Fibroblast of lung (primary cell): ENCODE measurements around the gene CFAP73. TPM values are rescaled to one million over a fixed set of nuclear protein-coding genes. Genes with fewer than 3 reads are reported as not detected.
"Not testable (repeated sequence)": the region's sequence is repeated elsewhere in the genome, so short reads cannot be mapped to it uniquely, and the experiment has no call there.

ENCODE experiments used
- DNase-seq, 2 donors: peaks; one replicate each; pipeline versions ENCODE4 v3.0.0 to v3.0.0-alpha.2; 2010; ENCODE audit warnings: low read depth in 2 of 2
- H2AFZ ChIP-seq: 2 replicates; pipeline ENCODE4 v1.5.1; 2012; ENCODE audit warnings: low read length, control low read depth, inconsistent platforms
- H3K27ac ChIP-seq: 2 replicates; pipeline ENCODE4 v1.5.1; 2011; ENCODE audit warnings: low read length, control low read depth; ENCODE audit not compliant: insufficient read depth
- H3K27me3 ChIP-seq: 2 replicates; pipeline ENCODE4 v1.5.1; 2011; ENCODE audit warnings: mild to moderate bottlenecking, low read length; ENCODE audit not compliant: control insufficient read depth, insufficient read depth
- H3K36me3 ChIP-seq: 2 replicates; pipeline ENCODE4 v1.5.1; 2011; ENCODE audit warnings: low read length; ENCODE audit not compliant: control insufficient read depth, insufficient read depth
- H3K4me1 ChIP-seq: 2 replicates; pipeline ENCODE4 v1.5.1; 2011; ENCODE audit warnings: low read length; ENCODE audit not compliant: control insufficient read depth, insufficient read depth; ENCODE audit errors: extremely low read depth
- H3K4me2 ChIP-seq: 2 replicates; pipeline ENCODE4 v1.5.1; 2011; ENCODE audit warnings: low read length, control low read depth; ENCODE audit not compliant: insufficient read depth; ENCODE audit errors: extremely low read depth
- H3K4me3 ChIP-seq, 4 experiments: fragments of 200-600 bp in 1 of 4; sonication (generic) in 1 of 4; replicated peaks in 1 of 4; 2 replicates each; pipeline ENCODE4 v1.5.1; 2011 to 2016; ENCODE audit warnings: low read length in 4 of 4, low read depth in 3 of 4, mild to moderate bottlenecking in 3 of 4, control low read depth in 2 of 4, inconsistent platforms in 1 of 4, mixed read lengths in 1 of 4; ENCODE audit not compliant: insufficient read depth in 1 of 4; ENCODE audit errors: control extremely low read depth in 1 of 4
- H3K79me2 ChIP-seq: 2 replicates; pipeline ENCODE4 v1.5.1; 2012; ENCODE audit warnings: mild to moderate bottlenecking, low read length, inconsistent platforms; ENCODE audit not compliant: control insufficient read depth, insufficient read depth
- H3K9ac ChIP-seq: 2 replicates; pipeline ENCODE4 v1.5.1; 2011; ENCODE audit warnings: mild to moderate bottlenecking, low read length, control low read depth; ENCODE audit not compliant: insufficient read depth
- H3K9me3 ChIP-seq: 2 replicates; pipeline ENCODE4 v1.5.1; 2012; ENCODE audit warnings: low read depth, low read length; ENCODE audit not compliant: control insufficient read depth, insufficient read depth
- H4K20me1 ChIP-seq: 2 replicates; pipeline ENCODE4 v1.5.1; 2011; ENCODE audit warnings: low read length; ENCODE audit not compliant: control insufficient read depth, insufficient read depth; ENCODE audit errors: extremely low read depth
- EZH2 ChIP-seq: IDR thresholded peaks from 2 replicates; pipeline ENCODE4 v1.5.1; 2012; ENCODE audit warnings: low read length, control low read depth, mild to moderate bottlenecking; ENCODE audit errors: missing control alignments
- polyA plus RNA-seq, 2 donors: library from polyadenylated mRNA; depleted of rRNA in 1 of 2; stranded (reverse) in 1 of 2; unstranded in 1 of 2; fragments of >200 nt; gene quantifications; 2 replicates each; pipeline ENCODE4 v1.2.1, GENCODE V29; 2011 to 2012; ENCODE audit warnings: missing spikeins in 1 of 2
- total RNA-seq: library from RNA; depleted of rRNA; stranded (reverse); fragments of >200 nt; gene quantifications from 2 replicates; pipeline ENCODE4 v1.2.1, GENCODE V29; 2014
- TF ChIP-seq, protein P1 (sequence below), 2 donors: IDR thresholded peaks in 1 of 2; conservative IDR thresholded peaks in 1 of 2; 1 replicate in 1 of 2; 2 replicates in 1 of 2; pipeline ENCODE4 v1.5.1; 2011 to 2012; ENCODE audit warnings: low read length in 2 of 2, control low read depth in 1 of 2, inconsistent platforms in 1 of 2, low read depth in 1 of 2, mild to moderate bottlenecking in 1 of 2

CFAP73 gene
- total and polyA plus RNA-seq, 2 donors (not counting 1 experiment from before 2014, with no cell fraction given) = not detected

DNA sequence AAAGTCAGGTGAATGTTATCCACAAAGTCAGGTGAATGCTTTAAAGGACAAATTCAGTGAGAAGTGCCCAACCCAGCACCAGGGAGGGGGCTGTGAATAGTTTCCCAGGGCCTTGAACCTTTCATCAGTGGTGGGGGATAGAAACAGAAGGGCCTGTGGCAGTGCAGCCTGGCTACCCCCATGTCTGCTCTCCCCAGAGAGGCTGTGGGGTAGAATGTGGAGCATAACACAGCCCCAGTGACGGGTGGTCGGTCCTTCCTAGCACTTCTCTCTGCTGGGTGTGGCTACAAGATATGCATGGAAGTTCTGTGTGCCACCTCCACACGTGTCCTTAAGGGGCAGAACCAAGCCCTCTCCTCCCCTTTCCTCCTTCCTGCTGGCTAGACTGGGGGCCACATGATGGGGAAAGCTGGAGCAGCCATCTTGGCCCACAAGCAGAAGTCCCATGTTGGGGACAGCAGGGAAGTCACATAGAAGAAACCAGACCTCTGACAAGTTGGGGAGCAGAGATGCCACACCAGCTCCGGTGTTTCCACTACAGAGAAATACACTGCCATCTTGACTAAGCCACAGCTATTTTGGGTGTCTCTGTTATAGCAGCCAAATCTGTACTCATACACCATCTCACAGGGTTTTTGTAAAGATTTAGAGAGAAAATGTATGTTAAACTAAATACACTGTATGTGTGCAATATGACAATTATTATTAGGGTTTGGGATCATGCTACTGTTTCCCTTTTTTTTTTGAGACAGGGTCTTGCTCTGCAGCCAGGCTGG, 53.0 kb downstream of the CFAP73 start:
- no peak for DNase-seq
- Histone ChIP-seq H3K4me1 (no peaks in the 10 kb centered on the region), H3K4me3 (no peak overlapping the region), H2AFZ (no peak overlapping the region), H3K79me2 (no peaks in the 10 kb centered on the region), H3K9ac (no peak overlapping the region), H3K9me3 (no peaks in the 10 kb centered on the region), H3K4me2 (no peak overlapping the region), H3K27me3 (no peaks in the 10 kb centered on the region), H4K20me1 (no peaks in the 10 kb centered on the region), H3K36me3 (no peaks in the 10 kb centered on the region), H3K27ac (no peak overlapping the region)
- no peak for TF ChIP-seq EZH2
- TF ChIP-seq, protein P1, sequence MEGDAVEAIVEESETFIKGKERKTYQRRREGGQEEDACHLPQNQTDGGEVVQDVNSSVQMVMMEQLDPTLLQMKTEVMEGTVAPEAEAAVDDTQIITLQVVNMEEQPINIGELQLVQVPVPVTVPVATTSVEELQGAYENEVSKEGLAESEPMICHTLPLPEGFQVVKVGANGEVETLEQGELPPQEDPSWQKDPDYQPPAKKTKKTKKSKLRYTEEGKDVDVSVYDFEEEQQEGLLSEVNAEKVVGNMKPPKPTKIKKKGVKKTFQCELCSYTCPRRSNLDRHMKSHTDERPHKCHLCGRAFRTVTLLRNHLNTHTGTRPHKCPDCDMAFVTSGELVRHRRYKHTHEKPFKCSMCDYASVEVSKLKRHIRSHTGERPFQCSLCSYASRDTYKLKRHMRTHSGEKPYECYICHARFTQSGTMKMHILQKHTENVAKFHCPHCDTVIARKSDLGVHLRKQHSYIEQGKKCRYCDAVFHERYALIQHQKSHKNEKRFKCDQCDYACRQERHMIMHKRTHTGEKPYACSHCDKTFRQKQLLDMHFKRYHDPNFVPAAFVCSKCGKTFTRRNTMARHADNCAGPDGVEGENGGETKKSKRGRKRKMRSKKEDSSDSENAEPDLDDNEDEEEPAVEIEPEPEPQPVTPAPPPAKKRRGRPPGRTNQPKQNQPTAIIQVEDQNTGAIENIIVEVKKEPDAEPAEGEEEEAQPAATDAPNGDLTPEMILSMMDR (conservative IDR thresholded peaks at IDR 0.05 in 1 of 2, IDR thresholded peaks at IDR 0.05 in 1 of 2; ENCODE audit: low read depth in 1 of 2, low read length in 2 of 2) = no peak

DNA sequence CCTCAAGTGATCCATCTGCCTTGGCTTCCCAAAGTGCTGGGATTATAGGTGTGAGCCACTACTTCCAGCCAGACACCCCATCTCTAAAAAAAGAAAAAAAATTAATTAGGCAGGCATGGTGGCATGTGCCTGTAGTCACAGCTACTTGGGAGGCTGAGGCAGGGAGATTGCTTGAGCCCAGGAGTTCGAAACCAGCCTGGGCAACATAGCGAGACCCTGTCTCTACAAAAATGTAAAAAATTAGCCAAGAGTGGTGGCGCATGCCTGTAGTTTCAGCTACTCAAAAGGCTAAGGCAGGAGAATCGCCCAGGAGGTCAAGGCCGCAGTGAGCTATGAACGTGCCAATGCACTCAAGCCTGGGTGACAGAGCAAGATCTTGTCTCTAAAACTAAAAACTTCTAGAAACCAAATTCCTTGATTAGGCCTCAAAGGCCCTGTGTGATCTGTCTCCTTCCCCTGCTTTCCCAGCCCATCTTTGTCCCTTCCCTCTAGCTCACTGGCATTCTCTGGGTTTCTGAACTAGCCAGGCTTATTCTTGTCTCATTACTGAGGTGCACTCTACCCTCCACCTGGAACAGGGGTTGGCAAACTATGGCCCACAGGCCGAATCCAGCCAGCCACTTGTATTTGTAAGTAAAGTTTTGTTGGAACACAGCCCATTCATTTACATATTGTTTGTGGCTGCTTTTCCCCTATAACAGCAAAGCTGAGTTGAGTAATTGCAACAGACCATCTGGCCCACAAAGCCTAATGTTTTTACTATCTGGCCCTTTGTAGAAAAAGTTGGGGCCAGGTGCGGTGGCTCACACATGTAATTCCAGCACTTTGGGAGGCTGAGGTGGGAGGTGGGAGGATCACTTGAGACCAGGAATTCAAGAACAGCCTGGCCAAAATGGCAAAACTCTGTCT, 54.6 kb downstream of the CFAP73 start:
- Histone ChIP-seq H4K20me1 (no peaks in the 10 kb centered on the region), H2AFZ (no peak overlapping the region), H3K36me3 (no peaks in the 10 kb centered on the region), H3K4me3 (no peak overlapping the region), H3K27me3 (no peaks in the 10 kb centered on the region), H3K27ac (no peak overlapping the region), H3K79me2 (no peaks in the 10 kb centered on the region), H3K4me2 (no peak overlapping the region), H3K9me3 (no peaks in the 10 kb centered on the region), H3K4me1 (peaks cover 12% of the 10 kb centered on the region), H3K9ac (no peak overlapping the region)
- DNase-seq = no peak
- TF ChIP-seq EZH2 = no peak
- TF ChIP-seq, protein P1 (conservative IDR thresholded peaks at IDR 0.05 in 1 of 2, IDR thresholded peaks at IDR 0.05 in 1 of 2; ENCODE audit: low read depth in 1 of 2, low read length in 2 of 2) = no peak

DNA sequence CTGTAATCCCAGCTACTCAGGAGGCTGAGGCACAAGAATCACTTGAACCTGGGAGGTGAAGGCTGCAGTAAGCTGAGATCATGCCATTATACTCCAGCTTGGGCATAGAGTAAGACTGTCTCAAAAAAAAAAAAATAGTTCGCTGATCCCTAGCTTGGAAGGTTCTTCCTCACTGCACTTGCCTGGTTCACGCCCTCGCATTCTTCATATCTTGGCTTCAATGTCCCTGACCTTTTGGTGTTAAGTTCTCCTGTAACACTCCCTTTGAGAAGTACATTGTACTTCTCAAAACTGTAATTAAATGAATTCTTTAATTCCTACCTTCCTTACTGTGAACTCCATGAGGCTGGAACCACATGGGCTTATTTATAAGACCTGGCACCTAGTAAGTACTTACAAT, 55.3 kb downstream of the CFAP73 start:
- TF ChIP-seq EZH2 = no peak
- TF ChIP-seq, protein P1 (conservative IDR thresholded peaks at IDR 0.05 in 1 of 2, IDR thresholded peaks at IDR 0.05 in 1 of 2; ENCODE audit: low read depth in 1 of 2, low read length in 2 of 2) = no peak
- DNase-seq = no peak
- no peaks in the 10 kb centered on the region for H3K27me3 ChIP-seq
- H3K36me3 ChIP-seq = no peaks in the 10 kb centered on the region
- peaks cover 12% of the 10 kb centered on the region for H3K4me1 ChIP-seq
- H3K79me2 ChIP-seq = no peaks in the 10 kb centered on the region
- no peak overlapping the region for H3K27ac ChIP-seq
- H3K4me3 ChIP-seq = no peak overlapping the region
- no peaks in the 10 kb centered on the region for H4K20me1 ChIP-seq
- no peak overlapping the region for H3K9ac ChIP-seq
- H3K4me2 ChIP-seq = no peak overlapping the region
- H3K9me3 ChIP-seq = no peaks in the 10 kb centered on the region
- no peak overlapping the region for H2AFZ ChIP-seq

DNA sequence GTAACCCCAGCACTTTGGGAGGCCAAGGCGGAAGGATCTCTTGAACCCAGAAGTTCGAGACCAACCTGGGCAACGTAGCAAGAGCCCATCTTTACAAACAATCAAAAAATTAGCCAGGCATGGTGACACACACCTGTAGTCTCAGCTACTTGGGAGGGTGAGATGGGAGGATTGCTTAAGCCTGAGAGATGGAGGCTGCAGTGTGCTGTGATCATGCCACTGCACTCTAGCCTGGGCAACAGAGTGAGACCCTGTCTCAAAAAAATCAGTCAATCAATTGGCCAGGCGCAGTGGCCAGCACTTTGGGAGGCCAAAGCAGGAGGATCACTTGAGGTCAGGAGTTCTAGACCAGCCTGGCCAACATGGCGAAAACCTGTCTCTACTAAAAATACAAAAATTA, 57.3 kb downstream of the CFAP73 start:
- H3K9ac ChIP-seq, H3K27ac ChIP-seq, H3K4me2 ChIP-seq, H2AFZ ChIP-seq, DNase-seq, H3K27me3 ChIP-seq, H3K9me3 ChIP-seq, H3K36me3 ChIP-seq, H3K4me3 ChIP-seq, H3K79me2 ChIP-seq, H4K20me1 ChIP-seq: not testable (repeated sequence)
- peaks cover 12% of the 10 kb centered on the region for H3K4me1 ChIP-seq
